ENCODE data around the gene TMEM259.

Gene TMEM259

DNA sequence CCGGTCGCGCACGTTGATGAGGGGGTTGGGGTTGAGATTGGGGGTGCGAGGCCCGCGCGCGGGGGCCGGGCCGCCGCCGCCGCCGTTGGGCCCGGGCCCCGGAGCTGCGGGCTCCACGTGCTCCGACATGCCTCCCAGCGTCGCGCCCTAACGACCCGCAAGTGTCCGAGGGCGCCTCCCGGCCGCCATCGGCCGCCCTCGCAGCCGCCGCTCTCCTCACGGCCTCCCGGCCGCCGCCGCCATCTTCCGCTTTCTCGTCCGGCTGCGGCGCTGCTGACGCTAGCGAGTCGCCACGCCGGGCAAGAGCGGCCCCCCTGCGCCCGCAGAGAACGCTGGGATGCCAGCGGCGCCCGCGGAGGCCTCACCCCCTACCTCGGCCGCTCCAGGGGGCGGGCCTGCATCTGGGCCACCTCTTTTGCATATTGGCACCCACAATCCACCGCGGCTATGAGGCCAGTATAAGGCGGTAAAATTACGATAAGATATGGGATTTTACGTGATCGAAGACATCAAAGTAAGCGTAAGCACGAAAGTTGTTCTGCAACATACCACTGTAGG lies at the start of gene TMEM259:
Gene TMEM259, minus strand, starts transcription at position 256 of the 558 bp plus-strand sequence. Its CDS starts 127 bp downstream, at position 129.
- Histone ChIP-seq H4K20me1 (ENCODE audit: low read depth, low read length) (0 out of 2 replicates have a peak, but pooled peaks cover 5% of the 10 kb centered on the region), H3K9me2 (replicated peaks; ENCODE audit: insufficient read depth, low read length) (no peaks in the 10 kb centered on the region), H3K9me3 (ENCODE audit: insufficient read depth, low read length) (no peaks in the 10 kb centered on the region), H3K4me2 (ENCODE audit: low read depth, low read length, poor library complexity, severe bottlenecking) (peak within 1 kb of the TSS; percentile 86), H3K27me3 (ENCODE audit: low read length) (no peaks in the 10 kb centered on the region), H2AFZ (ENCODE audit: low read depth, low read length, severe bottlenecking) (no peak within 1 kb of the TSS), H3K79me2 (ENCODE audit: insufficient read depth, low read length) (peaks cover 48% of the 10 kb centered on the region), H3K36me3 (ENCODE audit: low read length) (no peaks in the 10 kb centered on the region), H3K27ac (ENCODE audit: low read depth, low read length) (peak within 1 kb of the TSS; percentile 61), H3K9ac (ENCODE audit: low read length) (peak within 1 kb of the TSS; percentile 91), H3K4me3 (ENCODE audit: insufficient read depth, low read length, poor library complexity, severe bottlenecking) (peak within 1 kb of the TSS; percentile 89), H3F3A (ENCODE audit: insufficient read depth) (peaks cover 9% of the 10 kb centered on the region)
- no peak for TF ChIP-seq EZH2phosphoT487 (conservative IDR thresholded peaks at IDR 0.05; ENCODE audit: low read length)
- TF ChIP-seq, protein P1, sequence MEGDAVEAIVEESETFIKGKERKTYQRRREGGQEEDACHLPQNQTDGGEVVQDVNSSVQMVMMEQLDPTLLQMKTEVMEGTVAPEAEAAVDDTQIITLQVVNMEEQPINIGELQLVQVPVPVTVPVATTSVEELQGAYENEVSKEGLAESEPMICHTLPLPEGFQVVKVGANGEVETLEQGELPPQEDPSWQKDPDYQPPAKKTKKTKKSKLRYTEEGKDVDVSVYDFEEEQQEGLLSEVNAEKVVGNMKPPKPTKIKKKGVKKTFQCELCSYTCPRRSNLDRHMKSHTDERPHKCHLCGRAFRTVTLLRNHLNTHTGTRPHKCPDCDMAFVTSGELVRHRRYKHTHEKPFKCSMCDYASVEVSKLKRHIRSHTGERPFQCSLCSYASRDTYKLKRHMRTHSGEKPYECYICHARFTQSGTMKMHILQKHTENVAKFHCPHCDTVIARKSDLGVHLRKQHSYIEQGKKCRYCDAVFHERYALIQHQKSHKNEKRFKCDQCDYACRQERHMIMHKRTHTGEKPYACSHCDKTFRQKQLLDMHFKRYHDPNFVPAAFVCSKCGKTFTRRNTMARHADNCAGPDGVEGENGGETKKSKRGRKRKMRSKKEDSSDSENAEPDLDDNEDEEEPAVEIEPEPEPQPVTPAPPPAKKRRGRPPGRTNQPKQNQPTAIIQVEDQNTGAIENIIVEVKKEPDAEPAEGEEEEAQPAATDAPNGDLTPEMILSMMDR (IDR thresholded peaks at IDR 0.05; ENCODE audit: insufficient read depth, low read length, poor library complexity, severe bottlenecking): no peak

DNA sequence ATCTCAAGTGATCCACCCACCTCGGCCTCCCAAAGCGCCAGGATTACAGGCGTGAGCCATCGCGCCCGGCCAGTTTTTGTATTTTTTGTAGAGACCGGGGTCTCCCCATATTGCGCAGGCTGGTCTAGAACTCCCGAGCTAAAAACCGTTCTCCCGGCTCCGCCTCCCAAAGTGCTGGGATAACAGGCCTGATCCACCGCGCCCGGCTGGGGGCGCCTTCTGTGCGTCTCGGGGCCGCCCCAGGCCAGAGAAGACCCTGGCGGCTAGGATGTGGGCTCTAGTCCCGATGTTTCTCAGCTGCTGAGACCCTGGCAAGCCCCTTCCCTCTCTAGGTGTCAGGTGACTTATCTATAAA lies 49.6 kb upstream of the TMEM259 start:
- peaks cover 43% of the 10 kb centered on the region for H3F3A ChIP-seq (ENCODE audit: insufficient read depth)
- H3K9me3 ChIP-seq (ENCODE audit: insufficient read depth, low read length): no peaks in the 10 kb centered on the region
- H3K4me3 ChIP-seq (ENCODE audit: insufficient read depth, low read length, poor library complexity, severe bottlenecking): no peak overlapping the region
- no peaks in the 10 kb centered on the region for H4K20me1 ChIP-seq (ENCODE audit: low read depth, low read length)
- no peak for TF ChIP-seq EZH2phosphoT487 (conservative IDR thresholded peaks at IDR 0.05; ENCODE audit: low read length)
- TF ChIP-seq, protein P1 (IDR thresholded peaks at IDR 0.05; ENCODE audit: insufficient read depth, low read length, poor library complexity, severe bottlenecking): no peak
- no peak overlapping the region for H3K27ac ChIP-seq (ENCODE audit: low read depth, low read length)
- H3K9ac ChIP-seq (ENCODE audit: low read length): no peak overlapping the region
- no peaks in the 10 kb centered on the region for H3K9me2 ChIP-seq (replicated peaks; ENCODE audit: insufficient read depth, low read length)
- H3K27me3 ChIP-seq (ENCODE audit: low read length): no peaks in the 10 kb centered on the region
- H3K36me3 ChIP-seq (ENCODE audit: low read length): no peaks in the 10 kb centered on the region; the same call in 1 of the 2 replicates
- peaks cover 21% of the 10 kb centered on the region for H3K79me2 ChIP-seq (ENCODE audit: insufficient read depth, low read length)
- H2AFZ ChIP-seq (ENCODE audit: low read depth, low read length, severe bottlenecking): no peak overlapping the region
- H3K4me2 ChIP-seq (ENCODE audit: low read depth, low read length, poor library complexity, severe bottlenecking): no peak overlapping the region

DNA sequence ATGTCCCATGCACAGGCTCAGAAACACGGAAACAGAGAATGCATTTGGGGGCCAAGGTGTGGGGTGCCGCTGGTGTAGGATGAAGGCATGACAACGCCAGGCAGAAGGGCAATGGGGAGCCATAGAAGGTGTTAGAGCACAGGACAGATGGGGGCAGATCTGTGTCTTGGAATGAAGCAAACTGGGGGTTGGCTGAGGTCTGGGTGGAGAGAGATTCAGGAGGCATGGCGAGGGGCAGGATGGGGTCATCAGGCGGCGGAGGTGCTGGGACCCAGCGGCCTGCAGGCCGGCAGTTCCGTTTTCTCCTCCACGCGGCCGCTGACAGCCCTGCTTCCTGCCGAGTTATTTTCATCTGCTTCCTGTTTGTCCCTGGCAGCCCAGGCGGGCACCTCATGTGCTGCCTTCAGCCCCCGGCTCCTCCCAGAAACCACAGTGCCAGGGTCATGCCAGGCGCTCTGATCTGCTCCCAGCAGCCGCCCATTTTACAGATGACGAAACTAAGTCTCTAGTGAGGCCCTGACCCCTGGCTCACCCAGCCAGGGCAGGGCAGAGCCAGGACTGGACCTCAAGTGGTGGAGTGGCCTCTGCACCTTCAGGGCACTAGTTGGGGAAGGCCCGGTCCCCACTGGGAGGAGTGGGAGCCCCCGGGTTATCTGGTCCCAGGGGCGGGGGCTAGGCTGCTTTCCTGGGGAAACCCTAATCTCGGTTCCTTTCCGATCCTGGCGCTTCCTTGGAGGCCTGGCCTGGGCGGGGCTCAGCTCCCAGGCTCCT lies 48.3 kb upstream of the TMEM259 start:
- H3K9me3 ChIP-seq (ENCODE audit: insufficient read depth, low read length): no peaks in the 10 kb centered on the region
- H3K9ac ChIP-seq (ENCODE audit: low read length): peak overlapping the region; percentile 96
- H3K27ac ChIP-seq (ENCODE audit: low read depth, low read length): peak overlapping the region; percentile 89
- no peak for TF ChIP-seq EZH2phosphoT487 (conservative IDR thresholded peaks at IDR 0.05; ENCODE audit: low read length)
- TF ChIP-seq, protein P1 (IDR thresholded peaks at IDR 0.05; ENCODE audit: insufficient read depth, low read length, poor library complexity, severe bottlenecking): no peak
- peaks cover 21% of the 10 kb centered on the region for H3K79me2 ChIP-seq (ENCODE audit: insufficient read depth, low read length)
- no peaks in the 10 kb centered on the region for H3K27me3 ChIP-seq (ENCODE audit: low read length)
- H3F3A ChIP-seq (ENCODE audit: insufficient read depth): peaks cover 42% of the 10 kb centered on the region
- H2AFZ ChIP-seq (ENCODE audit: low read depth, low read length, severe bottlenecking): no peak overlapping the region
- H3K36me3 ChIP-seq (ENCODE audit: low read length): no peaks in the 10 kb centered on the region
- H3K4me3 ChIP-seq (ENCODE audit: insufficient read depth, low read length, poor library complexity, severe bottlenecking): peak overlapping the region; percentile 88
- no peaks in the 10 kb centered on the region for H4K20me1 ChIP-seq (ENCODE audit: low read depth, low read length)
- H3K9me2 ChIP-seq (replicated peaks; ENCODE audit: insufficient read depth, low read length): no peaks in the 10 kb centered on the region
- H3K4me2 ChIP-seq (ENCODE audit: low read depth, low read length, poor library complexity, severe bottlenecking): peak overlapping the region; percentile 74
